ENCODE data around the gene VAV2. TPM values are rescaled to one million over a fixed set of nuclear protein-coding genes. Genes with fewer than 3 reads are reported as not detected.

VAV2 gene
- total and polyA plus RNA-seq, 9 of the 15 experiments (the other 6 are each of a cell fraction or from before 2014, with no cell fraction given), result 0.01 to 2.7 (median 1.0) TPM; not detected in 1

GRCh38 chr9:133742849-133743444 is 249.2 kb downstream of the VAV2 start (continued):
- TF ChIP-seq REST (IDR thresholded peaks at IDR 0.05; ENCODE audit: borderline replicate concordance) (peak; percentile 9; the same call in 1 of the 2 replicates), REST (CRISPR knock-in tag; IDR thresholded peaks at IDR 0.05; ENCODE audit: low read depth) (no peak), ZNF253 (CRISPR knock-in tag; conservative IDR thresholded peaks at IDR 0.05) (no peak), ZFP30 (CRISPR knock-in tag; IDR thresholded peaks at IDR 0.05; ENCODE audit: borderline replicate concordance) (no peak), HCFC1 (IDR thresholded peaks at IDR 0.05; ENCODE audit: low read depth, low read length) (no peak), HMBOX1 (IDR thresholded peaks at IDR 0.05) (peak; percentile 45; the same call in 1 of the 2 replicates), ZC3H8 (IDR thresholded peaks at IDR 0.05) (no peak), CREBBP (IDR thresholded peaks at IDR 0.05; ENCODE audit: low read depth, low read length) (no peak), TRIM28 (IDR thresholded peaks at IDR 0.05) (no peak), CEBPG (CRISPR knock-in tag; IDR thresholded peaks at IDR 0.05) (no peak), CEBPG (tag; conservative IDR thresholded peaks at IDR 0.05 in 1 of 2, IDR thresholded peaks at IDR 0.05 in 1 of 2) (no peak), ATF6 (CRISPR knock-in tag; IDR thresholded peaks at IDR 0.05) (no peak), TFAP4 (CRISPR knock-in tag; IDR thresholded peaks at IDR 0.05; ENCODE audit: borderline replicate concordance) (peak; percentile 12; the same call in 1 of the 2 replicates), MIER1 (IDR thresholded peaks at IDR 0.05; ENCODE audit: low read depth) (no peak), ZNF57 (CRISPR knock-in tag; IDR thresholded peaks at IDR 0.05) (peak; percentile 88), RAD51 (IDR thresholded peaks at IDR 0.05; ENCODE audit: borderline replicate concordance, low read depth) (no peak)

Data from K562 (cell line).